Renal cortical epithelial cell (primary cell): ENCODE results near the gene STOM. TPM values are rescaled to one million over a fixed set of nuclear protein-coding genes. Genes with fewer than 3 reads are reported as not detected.
A peak's percentile ranks its signal among the peaks of the same experiment; 100 is the strongest.
"Not testable (repeated sequence)": the region's sequence is repeated elsewhere in the genome, so short reads cannot be mapped to it uniquely, and the experiment has no call there.

Experiments used
- DNase-seq: peaks from one replicate; pipeline ENCODE4 v3.0.0-alpha.2; 2011; ENCODE audit warnings: low read depth
- total RNA-seq: library from RNA; depleted of rRNA; stranded (reverse); fragments of >200 nt; gene quantifications from 2 replicates; pipeline ENCODE4 v1.2.3, GENCODE V29; 2014

STOM gene
- 61.8 and 67.6 TPM in 2 replicates for total RNA-seq

- DNase-seq: peak; percentile 31
These were observed at the start of gene STOM for GRCh38 chr9:121369595-121370265. TSS of gene STOM (minus strand) at chr9:121370250. CDS start at chr9:121370187, 63 bp downstream.

- no peak for DNase-seq
These were observed 41.9 kb upstream of the STOM start for GRCh38 chr9:121411993-121412392.

- no peak for DNase-seq
These were observed 35.8 kb upstream of the STOM start for GRCh38 chr9:121405899-121406298.

GRCh38 chr9:121404906-121405305 lies 34.9 kb upstream of the STOM start:
- no peak for DNase-seq

GRCh38 chr9:121399883-121400607 lies 30.0 kb upstream of the STOM start:
- DNase-seq: peak; percentile 81

GRCh38 chr9:121399126-121399882 lies 29.3 kb upstream of the STOM start:
- DNase-seq: no peak

GRCh38 chr9:121398374-121398773 lies 28.3 kb upstream of the STOM start:
- DNase-seq: peak; percentile 37

GRCh38 chr9:121397277-121397676 lies 27.2 kb upstream of the STOM start:
- not testable (repeated sequence) for DNase-seq

- no peak for DNase-seq
These were observed 25.5 kb upstream of the STOM start for GRCh38 chr9:121395558-121395957.

- DNase-seq: no peak
These were observed 24.2 kb upstream of the STOM start for GRCh38 chr9:121394292-121394691.

- no peak for DNase-seq
These were observed 23.3 kb upstream of the STOM start for GRCh38 chr9:121393318-121393717.

- no peak for DNase-seq
These were observed 20.3 kb upstream of the STOM start for GRCh38 chr9:121390372-121390771.

- no peak for DNase-seq
These were observed 18.3 kb upstream of the STOM start for GRCh38 chr9:121388140-121388905.

- no peak for DNase-seq
These were observed 16.6 kb upstream of the STOM start for GRCh38 chr9:121386442-121387175.

- no peak for DNase-seq
These were observed 13.7 kb upstream of the STOM start for GRCh38 chr9:121383715-121384114.

- no peak for DNase-seq
These were observed 10.8 kb upstream of the STOM start for GRCh38 chr9:121380846-121381245.

GRCh38 chr9:121376214-121376830 lies 6.3 kb upstream of the STOM start:
- DNase-seq: peak; percentile 54

GRCh38 chr9:121373011-121373729 lies 3.1 kb upstream of the STOM start:
- peak; percentile 33 for DNase-seq

GRCh38 chr9:121372239-121373010 lies 2.4 kb upstream of the STOM start:
- peak; percentile 22 for DNase-seq
